ENCODE measurements around the gene LRRC9. TPM values are rescaled to one million over a fixed set of nuclear protein-coding genes. Genes with fewer than 3 reads are reported as not detected.

The LRRC9 gene
- total and polyA plus RNA-seq, 5 donors from 2014 or later: not detected

DNA sequence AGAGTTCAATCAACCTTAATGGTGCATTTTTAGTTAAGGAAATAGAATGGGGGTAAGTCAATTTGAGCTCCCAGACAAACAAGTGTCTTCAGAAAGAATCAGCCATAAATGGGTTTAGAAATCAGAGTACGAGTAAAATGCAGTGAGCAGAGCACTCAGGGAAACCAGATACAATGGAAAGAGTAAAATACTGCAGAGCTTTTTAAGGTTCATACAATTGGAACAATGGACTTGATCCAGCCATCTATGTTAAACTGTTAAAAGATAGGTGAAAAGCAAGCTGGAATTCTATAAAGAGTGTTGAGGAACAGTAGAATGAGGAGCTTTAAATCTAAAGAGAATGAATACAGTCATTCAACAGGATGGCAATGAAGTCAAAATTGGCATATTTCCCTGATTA, 147.9 kb downstream of the LRRC9 start:
- Histone ChIP-seq H3K27ac (ENCODE audit: insufficient read depth, low read length, poor library complexity, severe bottlenecking) (no peak overlapping the region), H3K4me3 (ENCODE audit: low read depth, low read length) (no peak overlapping the region), H3K27me3 (ENCODE audit: control insufficient read depth, insufficient read depth, low read length) (peaks cover 4% of the 10 kb centered on the region), H3K9me3 (ENCODE audit: control insufficient read depth in 2 of 2, low read length in 2 of 2) (no peaks in the 10 kb centered on the region), H3K4me1 (ENCODE audit: control insufficient read depth, insufficient read depth, low read length, poor library complexity, severe bottlenecking) (no peaks in the 10 kb centered on the region), H3K36me3 (ENCODE audit: control insufficient read depth, insufficient read depth, low read length) (no peaks in the 10 kb centered on the region)
- ATAC-seq (ENCODE audit: low read depth in 2 of 2): no peak
- DNase-seq: no peak
- Mint-ChIP-seq H3K27ac (no peak overlapping the region), H3K4me1 (no peaks in the 10 kb centered on the region), H3K27me3 (peaks cover 19% of the 10 kb centered on the region), H3K36me3 (no peaks in the 10 kb centered on the region), H3K4me3 (no peak overlapping the region), H3K9me3 (no peaks in the 10 kb centered on the region)

DNA sequence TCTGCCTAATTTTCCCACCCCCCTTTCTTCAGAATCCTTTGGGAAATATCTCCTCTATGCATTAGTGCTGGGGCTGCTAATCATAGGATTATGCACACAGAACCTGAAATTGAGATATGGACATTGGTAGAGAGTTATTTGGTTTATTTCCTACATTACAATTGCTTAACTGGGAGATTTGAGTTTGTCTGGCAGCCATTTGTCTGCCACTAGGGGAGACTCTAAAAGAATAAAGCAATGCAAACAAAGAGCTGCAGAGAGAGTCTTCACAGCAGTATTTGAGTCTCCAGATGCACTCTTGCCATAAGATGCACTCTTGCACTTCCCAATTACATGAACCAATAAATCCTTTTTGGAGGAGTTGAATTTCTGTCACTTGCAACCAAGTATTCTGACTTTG, 159.8 kb downstream of the LRRC9 start:
- DNase-seq: no peak
- no peak overlapping the region for H3K27ac ChIP-seq (ENCODE audit: insufficient read depth, low read length, poor library complexity, severe bottlenecking)

DNA sequence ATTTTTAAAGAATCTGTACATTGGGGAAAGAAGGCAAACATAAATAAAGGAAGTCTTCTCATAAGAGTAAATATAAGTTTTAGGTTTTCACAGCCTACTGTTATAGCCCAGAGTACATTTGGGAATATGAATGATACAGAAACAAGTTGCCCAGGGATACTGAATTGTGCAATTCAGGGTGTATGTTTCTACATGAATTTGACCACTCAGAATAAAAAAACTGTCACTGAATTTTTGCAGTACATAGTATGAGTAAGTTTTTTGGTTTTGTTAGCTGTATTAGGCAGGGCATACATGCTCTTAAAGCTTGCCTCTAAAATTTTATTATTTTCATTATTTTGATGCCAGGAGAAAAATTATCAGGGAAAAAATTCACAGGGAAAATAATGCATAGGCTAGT, 165.1 kb downstream of the LRRC9 start:
- no peak overlapping the region for H3K27ac ChIP-seq (ENCODE audit: insufficient read depth, low read length, poor library complexity, severe bottlenecking)
- H3K36me3 Mint-ChIP-seq: no peaks in the 10 kb centered on the region
- no peak overlapping the region for H3K4me3 Mint-ChIP-seq
- no peaks in the 10 kb centered on the region for H3K9me3 ChIP-seq (ENCODE audit: control insufficient read depth in 2 of 2, low read length in 2 of 2)
- no peaks in the 10 kb centered on the region for H3K36me3 ChIP-seq (ENCODE audit: control insufficient read depth, insufficient read depth, low read length)
- ATAC-seq (ENCODE audit: low read depth in 2 of 2): no peak
- H3K27me3 Mint-ChIP-seq: peaks cover 18% of the 10 kb centered on the region
- no peaks in the 10 kb centered on the region for H3K4me1 ChIP-seq (ENCODE audit: control insufficient read depth, insufficient read depth, low read length, poor library complexity, severe bottlenecking)
- no peaks in the 10 kb centered on the region for H3K9me3 Mint-ChIP-seq
- H3K27me3 ChIP-seq (ENCODE audit: control insufficient read depth, insufficient read depth, low read length): peaks cover 7% of the 10 kb centered on the region
- no peak for DNase-seq
- no peak overlapping the region for H3K27ac Mint-ChIP-seq
- H3K4me3 ChIP-seq (ENCODE audit: low read depth, low read length): no peak overlapping the region
- no peaks in the 10 kb centered on the region for H3K4me1 Mint-ChIP-seq

More for the DNA sequence above, 159.8 kb downstream of the LRRC9 start:
- H3K4me1 ChIP-seq (ENCODE audit: control insufficient read depth, insufficient read depth, low read length, poor library complexity, severe bottlenecking): no peaks in the 10 kb centered on the region
- peaks cover 31% of the 10 kb centered on the region for H3K27me3 Mint-ChIP-seq
- H3K4me3 ChIP-seq (ENCODE audit: low read depth, low read length): no peak overlapping the region
- no peaks in the 10 kb centered on the region for H3K36me3 ChIP-seq (ENCODE audit: control insufficient read depth, insufficient read depth, low read length)
- no peaks in the 10 kb centered on the region for H3K4me1 Mint-ChIP-seq
- H3K9me3 ChIP-seq (ENCODE audit: control insufficient read depth in 2 of 2, low read length in 2 of 2): no peaks in the 10 kb centered on the region
- no peak for ATAC-seq (ENCODE audit: low read depth in 2 of 2)
- H3K27ac Mint-ChIP-seq: no peak overlapping the region
- H3K4me3 Mint-ChIP-seq: no peak overlapping the region
- peaks cover 0 to 14% (median 7%) of the 10 kb centered on the region in 7 donors for H3K9me3 Mint-ChIP-seq
- H3K27me3 ChIP-seq (ENCODE audit: control insufficient read depth, insufficient read depth, low read length): peaks cover 7% of the 10 kb centered on the region
- peaks cover 12% of the 10 kb centered on the region for H3K36me3 Mint-ChIP-seq

DNA sequence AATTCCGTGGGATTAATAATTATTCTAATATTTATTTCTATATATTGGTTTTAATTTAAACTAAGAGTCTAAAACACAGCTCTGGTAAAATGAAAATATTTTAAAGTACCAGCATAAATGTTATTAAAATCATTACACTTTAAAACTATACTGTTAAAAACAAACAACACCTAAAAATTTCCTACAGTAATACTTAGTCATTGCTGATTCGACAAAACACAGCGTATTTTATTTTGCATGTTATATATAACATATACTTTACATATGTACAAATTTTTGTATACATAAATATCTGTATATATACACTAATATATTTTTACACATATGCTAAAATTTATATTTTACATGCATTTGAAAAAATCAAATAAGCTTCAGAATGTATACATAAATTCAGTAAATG, 165.7 kb downstream of the LRRC9 start:
- H3K9me3 Mint-ChIP-seq: no peaks in the 10 kb centered on the region
- no peak overlapping the region for H3K4me3 Mint-ChIP-seq
- no peak overlapping the region for H3K27ac Mint-ChIP-seq
- Histone ChIP-seq H3K9me3 (ENCODE audit: control insufficient read depth in 2 of 2, low read length in 2 of 2) (no peaks in the 10 kb centered on the region), H3K4me1 (ENCODE audit: control insufficient read depth, insufficient read depth, low read length, poor library complexity, severe bottlenecking) (no peaks in the 10 kb centered on the region), H3K4me3 (ENCODE audit: low read depth, low read length) (no peak overlapping the region), H3K36me3 (ENCODE audit: control insufficient read depth, insufficient read depth, low read length) (no peaks in the 10 kb centered on the region), H3K27ac (ENCODE audit: insufficient read depth, low read length, poor library complexity, severe bottlenecking) (no peak overlapping the region), H3K27me3 (ENCODE audit: control insufficient read depth, insufficient read depth, low read length) (peaks cover 7% of the 10 kb centered on the region)
- H3K4me1 Mint-ChIP-seq: peaks cover 0 to 3% (median under 1%) of the 10 kb centered on the region in 4 donors
- ATAC-seq (ENCODE audit: low read depth in 2 of 2): no peak
- H3K27me3 Mint-ChIP-seq: peaks cover 18% of the 10 kb centered on the region
- DNase-seq: no peak
- H3K36me3 Mint-ChIP-seq: no peaks in the 10 kb centered on the region

DNA sequence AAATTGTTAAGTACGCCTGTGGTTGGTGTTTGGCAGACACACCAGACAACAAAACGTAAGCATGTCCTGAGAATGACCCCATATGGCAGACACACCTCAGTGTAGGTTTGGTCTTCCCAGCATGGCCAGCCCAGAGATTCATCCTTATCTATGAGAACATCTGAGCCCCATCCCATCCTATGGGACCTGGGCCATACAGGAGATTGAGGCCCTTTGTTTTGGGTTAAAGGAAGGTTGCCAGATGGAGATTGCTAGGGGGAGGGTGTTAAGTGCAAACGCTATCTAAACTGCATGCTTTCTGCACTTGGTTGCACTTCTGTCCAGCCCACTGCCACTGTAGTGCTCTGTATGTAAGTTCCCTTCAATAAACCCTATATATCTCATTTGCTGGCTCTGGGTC, 167.7 kb downstream of the LRRC9 start:
- Mint-ChIP-seq H3K4me3 (peak overlapping the region in 1 of 4 donors; percentile 12), H3K27me3 (peaks cover 19% of the 10 kb centered on the region), H3K27ac (no peak overlapping the region), H3K36me3 (no peaks in the 10 kb centered on the region), H3K9me3 (no peaks in the 10 kb centered on the region), H3K4me1 (peaks cover 3 to 15% (median 11%) of the 10 kb centered on the region in 4 donors)
- no peak for ATAC-seq (ENCODE audit: low read depth in 2 of 2)
- DNase-seq: no peak
- Histone ChIP-seq H3K4me3 (ENCODE audit: low read depth, low read length) (no peak overlapping the region), H3K4me1 (ENCODE audit: control insufficient read depth, insufficient read depth, low read length, poor library complexity, severe bottlenecking) (peaks cover 7% of the 10 kb centered on the region), H3K9me3 (ENCODE audit: control insufficient read depth in 2 of 2, low read length in 2 of 2) (no peaks in the 10 kb centered on the region), H3K27ac (ENCODE audit: insufficient read depth, low read length, poor library complexity, severe bottlenecking) (no peak overlapping the region), H3K36me3 (ENCODE audit: control insufficient read depth, insufficient read depth, low read length) (no peaks in the 10 kb centered on the region), H3K27me3 (ENCODE audit: control insufficient read depth, insufficient read depth, low read length) (peaks cover 7% of the 10 kb centered on the region)

DNA sequence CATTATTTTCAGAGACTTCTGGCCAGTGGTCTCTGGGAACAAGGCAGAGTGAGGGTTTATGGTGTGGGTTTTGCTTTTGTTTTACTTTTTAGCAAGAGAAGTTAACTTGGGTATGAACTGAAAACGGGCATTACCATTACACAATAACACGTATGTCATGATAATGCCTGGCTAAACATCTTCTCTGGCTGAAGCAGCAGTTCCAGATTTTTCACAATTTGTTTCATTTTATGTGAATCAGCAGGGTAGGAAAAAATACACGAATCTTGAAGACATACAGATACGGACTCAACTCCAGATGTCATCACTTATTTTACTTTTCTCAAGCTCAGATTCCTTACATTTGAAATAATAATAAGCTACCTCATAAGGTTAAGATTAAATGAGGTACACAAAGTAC, 169.3 kb downstream of the LRRC9 start:
- ATAC-seq (ENCODE audit: low read depth in 2 of 2): no peak
- Mint-ChIP-seq H3K4me3 (peak overlapping the region in 2 of 4 donors; percentile 40 to 97), H3K9me3 (no peaks in the 10 kb centered on the region), H3K36me3 (no peaks in the 10 kb centered on the region), H3K27me3 (peaks cover 22% of the 10 kb centered on the region), H3K4me1 (peaks cover 19 to 31% (median 26%) of the 10 kb centered on the region in 4 donors), H3K27ac (no peak overlapping the region)
- no peaks in the 10 kb centered on the region for H3K9me3 ChIP-seq (ENCODE audit: control insufficient read depth in 2 of 2, low read length in 2 of 2)
- DNase-seq: no peak
- peaks cover 23% of the 10 kb centered on the region for H3K4me1 ChIP-seq (ENCODE audit: control insufficient read depth, insufficient read depth, low read length, poor library complexity, severe bottlenecking)
- peaks cover 2% of the 10 kb centered on the region for H3K27me3 ChIP-seq (ENCODE audit: control insufficient read depth, insufficient read depth, low read length)
- H3K4me3 ChIP-seq (ENCODE audit: low read depth, low read length): no peak overlapping the region
- H3K27ac ChIP-seq (ENCODE audit: insufficient read depth, low read length, poor library complexity, severe bottlenecking): no peak overlapping the region
- no peaks in the 10 kb centered on the region for H3K36me3 ChIP-seq (ENCODE audit: control insufficient read depth, insufficient read depth, low read length)

DNA sequence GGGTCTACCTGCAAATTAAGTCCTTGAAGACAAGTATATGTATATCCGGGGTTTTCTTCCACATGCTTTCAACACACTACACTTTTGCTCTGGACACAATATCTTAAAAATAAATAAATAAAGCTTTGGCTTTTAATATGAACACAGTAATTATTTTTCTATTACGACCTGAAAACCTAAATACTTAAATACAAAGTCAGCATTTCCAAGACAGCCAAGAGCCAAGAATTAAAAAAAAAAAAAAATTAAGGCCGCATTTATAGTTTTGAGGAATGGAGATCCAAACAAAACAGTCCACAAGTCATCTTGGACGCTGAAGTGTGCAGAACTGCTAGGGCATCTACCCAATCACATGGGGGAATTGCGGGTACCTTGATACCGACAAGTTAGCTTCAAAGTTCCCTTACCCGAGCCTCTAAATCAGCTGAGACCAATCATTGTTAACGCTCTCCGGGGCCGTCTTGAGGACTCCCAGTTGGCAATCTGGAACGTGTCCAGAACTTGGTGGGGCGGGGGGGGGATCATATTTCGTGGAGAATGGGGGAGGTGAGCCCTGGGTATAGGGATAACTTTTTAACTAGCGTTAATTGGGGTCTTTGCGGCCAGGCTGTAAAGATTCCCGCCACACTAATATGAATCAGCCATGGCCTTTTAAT, 171.0 kb downstream of the LRRC9 start:
- Histone ChIP-seq H3K27me3 (ENCODE audit: control insufficient read depth, insufficient read depth, low read length) (no peaks in the 10 kb centered on the region), H3K4me1 (ENCODE audit: control insufficient read depth, insufficient read depth, low read length, poor library complexity, severe bottlenecking) (peaks cover 32% of the 10 kb centered on the region), H3K9me3 (ENCODE audit: control insufficient read depth in 2 of 2, low read length in 2 of 2) (no peaks in the 10 kb centered on the region), H3K36me3 (ENCODE audit: control insufficient read depth, insufficient read depth, low read length) (no peaks in the 10 kb centered on the region), H3K27ac (ENCODE audit: insufficient read depth, low read length, poor library complexity, severe bottlenecking) (peak overlapping the region; percentile 98), H3K4me3 (ENCODE audit: low read depth, low read length) (peak overlapping the region; percentile 99)
- Mint-ChIP-seq H3K4me1 (peaks cover 32 to 48% (median 39%) of the 10 kb centered on the region in 4 donors), H3K36me3 (no peaks in the 10 kb centered on the region), H3K4me3 (peak overlapping the region; percentile 95 to 97 (median 97)), H3K9me3 (no peaks in the 10 kb centered on the region), H3K27me3 (peaks cover 12% of the 10 kb centered on the region), H3K27ac (peak overlapping the region; percentile 97 to 99 (median 98))
- ATAC-seq (ENCODE audit: low read depth in 2 of 2) (no peak), DNase-seq (peak; percentile 11 to 53 (median 19))
